Measurements from ENCODE around the gene PEAK3.

PEAK3 gene

DNA sequence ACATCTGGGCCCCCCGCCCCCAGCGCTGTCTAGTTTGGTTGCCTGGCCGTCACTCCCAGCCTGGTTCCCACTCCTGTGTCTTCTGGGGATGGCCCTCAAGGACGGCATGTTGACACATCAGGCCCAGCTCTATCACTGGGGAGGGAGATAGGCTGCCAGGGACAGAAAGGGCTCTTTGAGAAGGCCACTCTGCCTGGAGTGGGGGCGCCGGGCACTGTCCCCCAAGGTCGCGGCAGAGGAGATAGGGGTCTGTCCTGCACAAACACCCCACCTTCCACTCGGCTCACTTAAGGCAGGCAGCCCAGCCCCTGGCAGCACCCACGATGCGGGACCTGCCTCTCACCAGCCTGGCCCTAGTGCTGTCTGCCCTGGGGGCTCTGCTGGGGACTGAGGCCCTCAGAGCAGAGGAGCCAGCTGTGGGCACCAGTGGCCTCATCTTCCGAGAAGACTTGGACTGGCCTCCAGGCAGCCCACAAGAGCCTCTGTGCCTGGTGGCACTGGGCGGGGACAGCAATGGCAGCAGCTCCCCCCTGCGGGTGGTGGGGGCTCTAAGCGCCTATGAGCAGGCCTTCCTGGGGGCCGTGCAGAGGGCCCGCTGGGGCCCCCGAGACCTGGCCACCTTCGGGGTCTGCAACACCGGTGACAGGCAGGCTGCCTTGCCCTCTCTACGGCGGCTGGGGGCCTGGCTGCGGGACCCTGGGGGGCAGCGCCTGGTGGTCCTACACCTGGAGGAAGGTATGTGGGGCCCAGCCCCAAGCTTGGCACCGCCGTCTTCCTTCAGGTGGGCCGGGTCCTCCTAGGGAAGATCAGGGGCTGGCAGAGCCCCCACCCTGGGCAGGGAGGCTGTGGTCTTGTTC lies 32.7 kb downstream of the PEAK3 start, which contains the start of gene AMH:
Gene AMH, plus strand, starts transcription at position 314 of the 857 bp plus-strand sequence. Its CDS starts 10 bp downstream, at position 324.
- no peak for DNase-seq

DNA sequence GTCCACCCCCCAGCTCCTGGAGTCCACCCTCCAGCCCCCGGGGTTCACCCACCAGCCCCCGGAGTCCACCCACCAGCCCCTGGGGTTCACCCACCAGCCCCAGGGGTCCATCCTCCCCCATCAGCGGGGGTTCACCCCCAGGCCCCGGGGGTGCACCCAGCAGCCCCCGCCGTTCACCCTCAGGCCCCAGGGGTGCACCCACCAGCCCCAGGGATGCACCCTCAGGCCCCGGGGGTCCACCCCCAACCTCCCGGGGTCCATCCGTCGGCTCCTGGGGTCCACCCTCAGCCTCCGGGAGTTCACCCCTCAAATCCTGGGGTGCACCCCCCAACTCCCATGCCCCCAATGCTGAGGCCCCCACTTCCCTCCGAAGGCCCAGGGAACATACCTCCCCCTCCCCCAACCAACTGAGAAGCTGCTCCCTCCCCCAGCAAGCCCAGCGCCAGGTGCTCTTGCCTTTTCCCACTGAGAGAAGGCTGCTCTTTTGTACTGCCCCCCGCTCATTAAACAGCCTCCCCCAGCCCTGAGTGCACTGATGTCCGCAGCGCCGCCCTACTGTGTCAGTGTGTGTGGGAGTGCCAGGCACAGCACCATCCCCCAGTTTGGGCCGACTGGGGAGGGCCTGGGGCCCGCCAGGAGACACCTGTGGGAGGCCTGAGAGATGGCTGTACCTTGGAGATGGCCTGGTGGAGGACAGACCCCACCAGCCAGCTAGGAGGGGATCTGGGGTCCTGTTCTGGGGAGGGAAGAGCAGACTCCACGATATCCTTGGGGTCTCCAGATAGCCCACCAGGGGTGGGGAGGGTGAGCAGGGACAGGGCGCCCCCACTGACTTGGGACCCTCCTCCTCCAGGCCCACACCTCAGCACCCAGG lies 33.6 kb downstream of the PEAK3 start:
- no peak for DNase-seq

- DNase-seq: no peak
Measured at GRCh38 chr19:2247433-2248101, 34.4 kb downstream of the PEAK3 start.

DNA sequence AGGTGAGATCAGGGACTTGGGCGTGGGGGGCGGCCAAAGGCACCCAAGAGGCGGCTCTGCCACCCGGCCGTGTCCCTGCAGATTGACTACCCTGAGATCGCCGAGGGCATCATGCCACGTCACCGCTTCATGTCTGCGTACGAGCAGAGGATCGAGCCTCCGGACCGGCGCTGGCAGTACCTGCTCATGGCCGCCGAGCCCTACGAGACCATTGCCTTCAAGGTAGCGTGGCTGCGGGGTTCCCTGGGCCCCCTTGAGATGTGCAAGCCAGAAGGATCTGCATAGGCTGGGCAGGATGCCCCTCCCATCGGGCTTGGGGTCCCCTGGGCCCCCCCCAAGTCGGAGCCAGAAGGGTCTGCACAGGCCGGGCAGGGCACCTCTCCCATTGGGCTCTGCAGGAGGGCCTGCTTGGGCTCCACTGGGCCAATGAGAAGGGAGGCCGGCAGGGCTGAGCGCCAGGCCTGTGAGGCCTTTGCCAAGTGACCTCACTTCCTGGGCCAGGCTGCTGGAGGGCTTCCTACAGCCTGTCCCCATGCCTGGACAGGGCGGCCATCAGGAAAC lies 35.1 kb downstream of the PEAK3 start:
- DNase-seq: no peak

DNA sequence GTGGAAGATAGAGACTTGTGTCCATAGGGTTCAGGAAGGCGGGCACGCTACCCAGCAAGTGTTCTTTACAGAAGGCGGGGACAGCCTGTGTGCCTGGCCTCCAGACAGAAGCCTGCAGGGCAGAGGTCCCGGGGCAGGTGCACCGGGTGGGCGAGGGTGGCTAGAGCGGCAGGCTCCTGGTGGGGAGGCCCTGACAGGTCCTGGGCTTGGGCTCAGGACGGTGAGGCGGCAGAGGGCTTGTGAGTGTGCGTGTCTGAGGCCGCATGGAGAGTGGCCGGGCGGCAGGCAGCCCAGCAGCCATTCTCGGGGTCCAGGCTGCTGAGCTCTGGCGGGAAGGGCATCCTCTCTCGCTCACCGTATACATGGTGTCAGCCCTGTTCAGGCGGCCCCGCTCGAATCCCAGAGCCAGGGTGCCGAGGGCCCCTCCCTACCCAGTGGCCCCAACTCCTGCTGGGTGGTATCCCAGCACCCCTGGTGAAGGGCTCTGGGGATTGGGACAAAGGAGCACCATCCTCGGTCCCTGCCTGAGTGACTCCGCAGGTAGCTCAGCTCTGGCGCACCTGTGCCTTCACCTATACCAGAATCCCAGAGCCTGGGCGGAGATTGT lies 35.9 kb downstream of the PEAK3 start:
- no peak for DNase-seq

DNA sequence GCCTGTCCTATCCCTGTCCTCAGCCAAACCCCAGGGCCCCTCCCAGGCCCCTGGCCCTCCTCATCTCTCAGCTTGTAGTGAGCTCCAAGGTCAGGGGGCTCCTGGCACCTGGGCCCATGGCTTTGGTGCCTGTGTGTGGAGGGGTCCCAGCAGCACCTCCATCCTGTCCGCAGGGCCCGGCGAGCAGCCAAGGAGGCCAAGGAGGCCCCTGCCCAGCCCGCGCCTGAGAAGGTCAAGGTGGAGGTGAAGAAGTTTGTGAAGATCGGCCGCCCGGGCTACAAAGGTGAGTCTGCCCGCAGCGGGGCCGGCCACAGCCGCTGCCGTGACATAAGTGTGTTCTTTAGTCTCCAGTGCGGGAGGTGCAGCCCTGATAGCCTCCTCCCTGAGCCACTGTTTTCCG lies 36.7 kb downstream of the PEAK3 start:
- DNase-seq: no peak

- DNase-seq: no peak
Measured at GRCh38 chr19:2244486-2244885, 37.5 kb downstream of the PEAK3 start.

DNA sequence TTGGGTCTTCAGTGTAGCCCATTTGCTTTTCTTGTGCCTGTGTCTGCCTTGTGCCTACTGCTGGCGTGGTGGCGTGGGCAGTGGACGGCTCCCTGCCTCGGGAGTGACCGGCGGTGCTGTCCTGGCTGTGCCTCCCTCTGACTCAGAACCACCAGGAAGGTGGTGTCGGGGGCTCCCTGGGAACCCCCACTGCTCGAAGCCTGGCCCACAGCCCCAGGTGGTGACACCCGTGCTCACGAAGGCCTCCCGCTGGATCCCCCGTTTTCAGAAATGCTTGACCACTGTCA lies 37.9 kb downstream of the PEAK3 start:
- DNase-seq: no peak

GRCh38 chr19:2243274-2244124 lies 38.5 kb downstream of the PEAK3 start:
- DNase-seq: no peak

DNA sequence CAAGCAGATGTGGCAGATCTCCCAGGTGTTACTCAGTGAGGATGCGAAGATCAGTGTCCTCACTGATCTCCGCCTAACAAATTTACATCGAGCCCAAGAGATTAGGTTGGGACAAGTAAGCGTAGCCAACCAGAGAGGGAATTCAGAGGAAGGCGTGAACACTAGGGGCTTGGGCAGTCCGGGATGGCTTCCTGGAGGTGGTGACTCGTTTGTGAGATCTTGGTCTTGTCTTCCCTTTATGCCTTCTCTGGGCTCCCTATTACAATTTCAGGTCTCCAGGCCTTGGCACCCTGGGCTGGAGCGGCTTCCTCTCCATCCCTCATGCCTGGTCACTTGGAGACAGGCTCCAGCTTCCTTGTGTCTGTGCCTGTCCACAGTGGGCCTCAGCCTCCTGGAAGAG lies 39.2 kb downstream of the PEAK3 start:
- DNase-seq: no peak

DNA sequence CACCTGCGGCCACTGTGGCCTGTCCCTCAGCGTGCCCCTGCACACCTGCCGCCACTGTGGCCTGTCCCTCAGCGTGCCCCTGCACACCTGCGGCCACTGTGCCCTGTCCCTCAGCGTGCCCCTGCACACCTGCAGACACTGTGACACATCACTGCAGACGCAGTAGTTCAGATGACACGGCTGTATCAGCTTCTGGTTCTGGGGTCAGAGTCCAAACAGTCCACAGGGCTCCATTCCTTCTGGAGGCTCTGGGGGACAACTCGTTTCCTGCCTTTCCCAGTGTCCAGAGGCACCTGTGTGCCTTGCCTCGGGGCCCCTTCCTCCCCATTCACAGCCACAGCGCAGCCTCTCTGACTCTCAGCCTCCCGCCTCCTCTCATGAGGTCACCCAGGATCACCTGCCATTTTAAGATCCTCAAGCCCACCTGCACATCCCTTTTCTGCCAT lies 39.9 kb downstream of the PEAK3 start:
- no peak for DNase-seq

- no peak for DNase-seq
Measured at GRCh38 chr19:2240881-2241760, 40.9 kb downstream of the PEAK3 start.

GRCh38 chr19:2239771-2240770 lies 41.9 kb downstream of the PEAK3 start:
- no peak for DNase-seq

GRCh38 chr19:2239173-2239572 lies 42.8 kb downstream of the PEAK3 start:
- DNase-seq: no peak

DNA sequence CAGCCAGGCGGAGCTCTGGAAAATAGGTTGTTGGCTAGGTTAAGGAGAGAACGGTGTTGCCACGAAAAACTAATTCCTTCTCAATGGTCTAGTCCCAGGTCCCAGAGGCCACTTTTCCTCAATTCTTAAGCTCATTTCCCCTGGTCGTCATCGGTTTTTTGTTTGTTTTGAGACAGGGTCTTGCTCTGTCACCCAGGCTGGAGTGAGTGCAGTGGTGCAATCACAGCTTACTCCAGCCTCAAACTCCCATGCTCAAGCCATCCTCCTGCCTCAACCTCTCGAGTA lies 44.2 kb downstream of the PEAK3 start:
- no peak for DNase-seq

DNA sequence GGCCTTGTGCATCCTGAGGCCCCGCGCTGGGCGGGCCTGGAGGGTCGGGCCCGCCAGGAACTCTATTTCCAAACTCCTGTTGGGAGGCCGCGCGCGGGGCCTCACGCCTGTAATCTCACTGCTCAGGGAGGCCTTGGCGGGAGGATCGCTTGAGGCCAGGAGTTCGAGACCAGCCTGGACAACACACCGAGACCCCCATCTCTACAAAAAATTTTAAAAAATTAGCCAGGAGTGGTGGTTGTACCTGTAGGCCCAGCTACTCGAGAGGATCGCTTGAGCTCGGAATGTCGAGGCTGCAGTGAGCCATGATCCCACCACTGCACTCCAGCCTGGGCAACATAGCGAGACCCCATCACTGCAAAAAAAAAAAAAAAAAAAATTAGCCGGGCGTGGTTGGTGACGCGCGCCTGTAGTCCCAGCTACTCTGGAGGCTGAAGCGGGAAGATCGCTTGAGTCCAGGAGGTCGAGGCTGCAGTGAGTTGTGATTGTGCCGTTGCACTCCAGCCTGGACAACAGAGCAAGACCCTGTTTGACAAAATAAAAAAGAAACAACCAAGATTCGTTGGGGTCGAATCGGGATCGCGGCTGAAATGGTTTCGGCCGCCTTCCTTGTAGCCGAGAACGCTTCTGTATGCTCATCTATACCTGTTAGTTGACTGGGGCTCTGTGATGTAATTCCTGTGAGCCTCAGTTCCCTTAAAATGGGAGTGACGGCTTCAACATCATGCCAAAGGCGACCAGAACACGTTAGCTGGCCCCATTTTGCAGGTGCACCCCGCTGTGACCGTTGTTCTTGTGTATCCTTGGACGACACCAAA lies 44.7 kb downstream of the PEAK3 start:
- DNase-seq: no peak

- DNase-seq: peak; percentile 100
Measured at GRCh38 chr19:2236314-2237050, 45.5 kb downstream of the PEAK3 start, which contains the start of the genes PLEKHJ1 and SF3A2. Gene PLEKHJ1 (minus strand): TSS chr19:2236329. CDS start chr19:2236248, 81 bp downstream. Gene SF3A2 (plus strand): TSS chr19:2236824. CDS start chr19:2243419, 6,595 bp downstream.

- DNase-seq: no peak
Measured at GRCh38 chr19:2236064-2236313, 46.0 kb downstream of the PEAK3 start.

Data from right forelimb (tissue), 1 donor.